Gastrocnemius medialis (tissue), 4 donors: ENCODE results near the gene OPRL1.

ENCODE experiments used
- CTCF ChIP-seq, 5 experiments: fragments of 450-650 bp in 3 of 5; fragments of 200-600 bp in 2 of 5; sonication (generic) in 2 of 5; IDR thresholded peaks in 4 of 5; conservative IDR thresholded peaks in 1 of 5; 1 replicate in 4 of 5; 2 replicates in 1 of 5; pipeline ENCODE4 v1.5.1; 2016 to 2019; ENCODE audit warnings: antibody characterized with exemption in 5 of 5, mild to moderate bottlenecking in 3 of 5, moderate library complexity in 3 of 5
- POLR2A ChIP-seq, 2 donors: fragments of 450-650 bp; IDR thresholded peaks; one replicate each; pipeline ENCODE4 v1.6.1; 2017; ENCODE audit warnings: antibody characterized with exemption in 2 of 2, mild to moderate bottlenecking in 2 of 2, moderate library complexity in 2 of 2

- no peak for TF ChIP-seq POLR2A (IDR thresholded peaks at IDR 0.05)
- TF ChIP-seq CTCF (IDR thresholded peaks at IDR 0.05 in 4 of 5, conservative IDR thresholded peaks at IDR 0.05 in 1 of 5), result no peak
Measured at GRCh38 chr20:64077094-64077493, 2.8 kb upstream of the OPRL1 start.
